GM21717 (cell line): ENCODE data around the gene RBMY1A1.
"Not testable (repeated sequence)": the region's sequence is repeated elsewhere in the genome, so short reads cannot be mapped to it uniquely, and the experiment has no call there.

ENCODE experiments used
- ATAC-seq: cut with Tn5 transposase; IDR thresholded peaks from one replicate; pipeline ENCODE4 v1.9.1; 2021; ENCODE audit warnings: mild to moderate bottlenecking, moderate library complexity; ENCODE audit not compliant: unreplicated experiment

Gene RBMY1A1

DNA sequence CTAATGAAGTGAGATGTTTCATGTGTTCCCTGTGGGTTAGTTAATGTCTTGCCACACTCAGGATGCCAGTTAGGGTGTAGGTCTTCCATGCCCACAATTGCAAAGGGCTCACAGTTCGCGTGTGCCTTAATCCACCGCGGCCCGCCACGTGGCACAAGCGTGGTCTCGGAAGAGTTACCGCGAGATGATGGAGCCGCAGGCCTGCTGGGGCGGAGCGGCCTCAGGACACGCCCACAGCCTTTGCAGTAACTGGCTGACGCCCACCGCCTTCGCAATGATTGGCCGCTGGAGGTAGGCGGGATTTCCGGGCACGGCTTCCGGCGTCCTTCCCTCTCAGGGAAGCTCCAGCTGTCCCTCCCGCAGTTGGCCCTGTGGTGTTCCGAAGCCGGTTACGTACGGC is at the start of gene RBMY1A1:
RBMY1A1 (plus strand) TSS at position 301 of the 400 bp plus-strand sequence. CDS start 2,013 bp downstream, outside the sequence.
- ATAC-seq, result not testable (repeated sequence)

GRCh38 chrY:21511038-21511437 is 23.6 kb upstream of the RBMY1A1 start, which contains the start of gene RBMY1B:
Gene RBMY1B (plus strand): TSS chrY:21511338. CDS start chrY:21513351, 2,013 bp downstream.
- ATAC-seq, result not testable (repeated sequence)

DNA sequence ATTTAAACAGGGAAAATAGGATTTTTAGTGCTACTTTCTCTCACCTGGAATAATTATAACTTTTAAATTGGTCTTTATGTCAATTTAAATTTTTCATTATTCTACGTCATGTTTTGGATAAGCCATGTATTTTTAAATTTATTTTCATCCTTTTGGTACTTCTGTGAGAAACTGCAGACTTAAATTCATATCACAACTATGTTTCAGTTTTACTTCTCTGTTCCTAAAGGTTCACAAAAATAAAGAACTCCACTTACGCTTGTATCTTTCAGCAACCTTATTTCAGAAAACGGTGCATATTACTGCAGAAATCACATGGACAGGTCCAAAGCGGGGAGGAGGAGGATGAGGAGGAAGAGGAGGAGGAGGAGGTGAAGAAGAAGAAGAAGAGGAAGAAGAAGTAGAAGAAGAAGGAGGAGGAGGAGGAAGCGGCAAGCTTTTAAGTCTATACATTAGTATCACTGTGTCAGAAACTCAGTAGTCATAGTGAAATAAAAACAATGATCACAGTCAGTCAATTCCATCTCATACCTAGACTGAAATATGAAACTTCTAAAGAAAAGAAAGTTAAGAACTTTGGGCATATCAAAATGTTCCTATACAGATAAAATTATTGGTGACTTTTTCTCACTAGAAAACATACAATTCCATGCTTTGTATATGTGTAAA is 24.8 kb downstream of the RBMY1A1 start:
- ATAC-seq, result not testable (repeated sequence)

DNA sequence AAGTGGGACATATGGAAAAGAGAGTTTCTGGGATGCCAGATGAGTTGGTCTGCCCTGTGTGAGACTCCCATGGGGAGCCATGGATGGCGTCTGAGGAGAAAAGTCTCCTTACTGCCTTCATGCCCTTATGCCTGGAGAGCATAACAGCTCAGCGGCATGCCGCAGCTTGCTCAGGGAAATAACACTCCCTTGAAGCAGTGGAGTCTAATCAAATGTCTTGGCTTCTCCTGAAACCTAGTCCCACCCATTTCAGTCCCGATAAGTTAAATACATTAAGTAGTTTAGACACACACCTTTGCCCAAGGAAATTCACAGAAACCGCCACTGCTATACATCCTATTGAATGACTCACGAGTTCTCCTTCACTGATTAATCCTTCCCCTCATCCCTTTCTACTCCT is 50.8 kb downstream of the RBMY1A1 start:
- no peak for ATAC-seq

GRCh38 chrY:21586454-21586853 is 51.8 kb downstream of the RBMY1A1 start:
- ATAC-seq, result not testable (repeated sequence)

GRCh38 chrY:21592059-21592458 is 57.4 kb downstream of the RBMY1A1 start:
- ATAC-seq, result no peak

DNA sequence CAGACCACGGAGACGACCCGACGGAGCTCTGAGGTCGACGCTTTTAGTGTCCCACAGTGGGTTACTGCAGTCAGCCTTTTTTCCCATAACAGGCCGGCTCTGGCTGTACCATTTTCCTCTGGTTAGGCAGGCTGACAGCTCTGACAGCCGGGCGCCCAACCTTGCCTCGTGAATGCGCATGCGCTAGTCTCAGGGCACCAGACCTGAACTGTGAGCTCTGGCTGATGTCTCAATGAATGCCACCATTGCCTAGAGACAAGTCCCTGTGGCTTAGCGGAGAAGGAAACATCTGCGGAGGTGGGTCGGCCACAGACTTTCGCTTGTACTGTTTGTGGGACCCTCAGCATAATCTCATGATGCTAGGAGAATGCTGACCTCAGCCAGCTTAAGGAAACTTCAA is 61.6 kb downstream of the RBMY1A1 start:
- not testable (repeated sequence) for ATAC-seq
